GM12878 (cell line): ENCODE data around the gene NSL1.

Experiments used
- CREB1 ChIP-seq: IDR thresholded peaks from 2 replicates; pipeline ENCODE4 v1.6.1; 2012; ENCODE audit warnings: low read depth, mild to moderate bottlenecking, inconsistent platforms
- EZH2 ChIP-seq: IDR thresholded peaks from 2 replicates; pipeline ENCODE4 v1.6.1; 2012; ENCODE audit warnings: low read depth, mild to moderate bottlenecking, control low read depth, inconsistent platforms, low read length, borderline replicate concordance; ENCODE audit not compliant: control insufficient read depth
- NR2C1 ChIP-seq: fragments of 450-650 bp; IDR thresholded peaks from 2 replicates; pipeline ENCODE4 v1.6.1; 2017; ENCODE audit warnings: antibody characterized with exemption, mild to moderate bottlenecking, moderate library complexity
- SPI1 ChIP-seq: IDR thresholded peaks from 2 replicates; pipeline ENCODE4 v1.6.1; 2011; ENCODE audit warnings: low read depth, mild to moderate bottlenecking, low read length, moderate library complexity, borderline replicate concordance; ENCODE audit not compliant: insufficient read depth
- SREBF2 ChIP-seq: IDR thresholded peaks from 2 replicates; pipeline ENCODE4 v1.6.1; 2012; ENCODE audit warnings: mild to moderate bottlenecking, low read length
- TF ChIP-seq, protein P1 (sequence below), 3 experiments: IDR thresholded peaks in 2 of 3; conservative IDR thresholded peaks in 1 of 3; 2 replicates each; pipeline ENCODE4 v1.5.1; 2011; ENCODE audit warnings: low read depth in 3 of 3, low read length in 3 of 3, mild to moderate bottlenecking in 3 of 3, control low read depth in 2 of 3, moderate library complexity in 2 of 3, inconsistent platforms in 1 of 3, mixed read lengths in 1 of 3; ENCODE audit not compliant: control insufficient read depth in 2 of 3, insufficient read depth in 1 of 3; ENCODE audit errors: extremely low read depth in 1 of 3

- no peak for TF ChIP-seq NR2C1
- TF ChIP-seq CREB1, result no peak
- no peak for TF ChIP-seq EZH2
- no peak for TF ChIP-seq SPI1
- TF ChIP-seq, protein P1, sequence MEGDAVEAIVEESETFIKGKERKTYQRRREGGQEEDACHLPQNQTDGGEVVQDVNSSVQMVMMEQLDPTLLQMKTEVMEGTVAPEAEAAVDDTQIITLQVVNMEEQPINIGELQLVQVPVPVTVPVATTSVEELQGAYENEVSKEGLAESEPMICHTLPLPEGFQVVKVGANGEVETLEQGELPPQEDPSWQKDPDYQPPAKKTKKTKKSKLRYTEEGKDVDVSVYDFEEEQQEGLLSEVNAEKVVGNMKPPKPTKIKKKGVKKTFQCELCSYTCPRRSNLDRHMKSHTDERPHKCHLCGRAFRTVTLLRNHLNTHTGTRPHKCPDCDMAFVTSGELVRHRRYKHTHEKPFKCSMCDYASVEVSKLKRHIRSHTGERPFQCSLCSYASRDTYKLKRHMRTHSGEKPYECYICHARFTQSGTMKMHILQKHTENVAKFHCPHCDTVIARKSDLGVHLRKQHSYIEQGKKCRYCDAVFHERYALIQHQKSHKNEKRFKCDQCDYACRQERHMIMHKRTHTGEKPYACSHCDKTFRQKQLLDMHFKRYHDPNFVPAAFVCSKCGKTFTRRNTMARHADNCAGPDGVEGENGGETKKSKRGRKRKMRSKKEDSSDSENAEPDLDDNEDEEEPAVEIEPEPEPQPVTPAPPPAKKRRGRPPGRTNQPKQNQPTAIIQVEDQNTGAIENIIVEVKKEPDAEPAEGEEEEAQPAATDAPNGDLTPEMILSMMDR (IDR thresholded peaks at IDR 0.05 in 2 of 3, conservative IDR thresholded peaks at IDR 0.05 in 1 of 3; ENCODE audit: control insufficient read depth in 2 of 3, extremely low read depth in 1 of 3, insufficient read depth in 1 of 3, low read depth in 3 of 3, low read length in 3 of 3), result no peak
- TF ChIP-seq SREBF2, result no peak
Measured at GRCh38 chr1:212838145-212838544, 46.6 kb upstream of the NSL1 start.
